Stimulated activated CD8-positive, alpha-beta memory T cell treated with anti-CD3 and anti-CD28 coated beads, Interleukin-4, amount 100 ng/mL, for 48 hours (primary cell): Measurements from ENCODE around the gene PTPN14.

ENCODE experiments used
- DNase-seq: peaks from one replicate; pipeline ENCODE4 v3.0.0-alpha.2; 2020

PTPN14 gene

GRCh38 chr1:214326406-214326805, 225.0 kb downstream of the PTPN14 start:
- DNase-seq = no peak

GRCh38 chr1:214324896-214325800, 226.3 kb downstream of the PTPN14 start:
- no peak for DNase-seq

- no peak for DNase-seq
These were observed 229.5 kb downstream of the PTPN14 start for GRCh38 chr1:214321705-214322453.

GRCh38 chr1:214319938-214320337, 231.5 kb downstream of the PTPN14 start:
- DNase-seq = no peak

GRCh38 chr1:214318956-214319736, 232.3 kb downstream of the PTPN14 start:
- DNase-seq = no peak

- no peak for DNase-seq
These were observed 233.0 kb downstream of the PTPN14 start for GRCh38 chr1:214318356-214318755.

- DNase-seq = no peak
These were observed 233.7 kb downstream of the PTPN14 start for GRCh38 chr1:214317734-214318133.

- no peak for DNase-seq
These were observed 234.1 kb downstream of the PTPN14 start for GRCh38 chr1:214317300-214317699.

- DNase-seq = no peak
These were observed 234.8 kb downstream of the PTPN14 start for GRCh38 chr1:214316593-214316992.

- DNase-seq = no peak
These were observed 237.1 kb downstream of the PTPN14 start for GRCh38 chr1:214314178-214314843.

GRCh38 chr1:214312530-214313051, 238.8 kb downstream of the PTPN14 start:
- no peak for DNase-seq

- DNase-seq = no peak
These were observed 240.4 kb downstream of the PTPN14 start for GRCh38 chr1:214310777-214311690.

GRCh38 chr1:214310010-214310409, 241.4 kb downstream of the PTPN14 start:
- no peak for DNase-seq

GRCh38 chr1:214306269-214306668, 245.1 kb downstream of the PTPN14 start:
- DNase-seq = no peak

GRCh38 chr1:214305164-214305751, 246.1 kb downstream of the PTPN14 start:
- no peak for DNase-seq

- DNase-seq = no peak
These were observed 248.1 kb downstream of the PTPN14 start for GRCh38 chr1:214303141-214303930.

- DNase-seq = no peak
These were observed 249.9 kb downstream of the PTPN14 start for GRCh38 chr1:214301526-214301925.

GRCh38 chr1:214300149-214300780, 251.1 kb downstream of the PTPN14 start:
- no peak for DNase-seq
